Measurements from ENCODE around the gene PAX8. TPM values are rescaled to one million over a fixed set of nuclear protein-coding genes. Genes with fewer than 3 reads are reported as not detected.

Gene PAX8
- total RNA-seq, 1 experiment from 2014 or later: 2.4 TPM

DNA sequence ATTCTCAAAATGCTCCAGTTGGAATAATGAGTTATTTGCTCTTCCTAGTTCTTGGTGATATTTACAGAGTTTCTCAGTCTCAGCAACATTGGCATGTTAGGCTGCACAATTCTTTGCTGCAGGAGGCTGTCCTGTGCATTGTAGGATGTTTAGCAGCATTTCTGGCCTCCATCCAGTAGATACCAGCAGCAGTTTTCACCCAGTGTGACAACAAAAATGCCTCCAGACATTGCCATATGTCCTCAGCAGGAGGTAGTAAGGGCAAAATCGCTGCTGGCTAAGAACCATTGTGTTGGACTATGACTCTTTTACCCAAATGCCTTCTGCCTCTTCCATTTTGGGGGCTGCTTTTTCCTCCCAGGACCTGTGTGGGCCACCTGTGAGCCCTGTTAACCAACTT lies 50.4 kb downstream of the PAX8 start:
- intact Hi-C loops (cut with micrococcal nuclease): no loop called here
- Mint-ChIP-seq H3K4me3 (ENCODE audit: unreplicated experiment) (no peak overlapping the region), H3K36me3 (ENCODE audit: insufficient read depth, unreplicated experiment) (peaks cover 7% of the 10 kb centered on the region), H3K27ac (ENCODE audit: low read depth, unreplicated experiment) (no peak overlapping the region), H3K27me3 (ENCODE audit: insufficient read depth, unreplicated experiment) (no peaks in the 10 kb centered on the region), H3K9me3 (ENCODE audit: unreplicated experiment) (no peaks in the 10 kb centered on the region), H3K4me1 (ENCODE audit: insufficient read depth, unreplicated experiment) (peaks cover 14% of the 10 kb centered on the region)
- BruUV-seq (replicated peaks): no TSS peak
- CTCF ChIA-PET: interaction anchor here (0.9 to 1.5 kb wide), 2 partner anchors 17 to 24 kb away, joined by 3 to 7 read pairs; no protein-coding TSS in a partner anchor
- TF ChIP-seq, protein P1, sequence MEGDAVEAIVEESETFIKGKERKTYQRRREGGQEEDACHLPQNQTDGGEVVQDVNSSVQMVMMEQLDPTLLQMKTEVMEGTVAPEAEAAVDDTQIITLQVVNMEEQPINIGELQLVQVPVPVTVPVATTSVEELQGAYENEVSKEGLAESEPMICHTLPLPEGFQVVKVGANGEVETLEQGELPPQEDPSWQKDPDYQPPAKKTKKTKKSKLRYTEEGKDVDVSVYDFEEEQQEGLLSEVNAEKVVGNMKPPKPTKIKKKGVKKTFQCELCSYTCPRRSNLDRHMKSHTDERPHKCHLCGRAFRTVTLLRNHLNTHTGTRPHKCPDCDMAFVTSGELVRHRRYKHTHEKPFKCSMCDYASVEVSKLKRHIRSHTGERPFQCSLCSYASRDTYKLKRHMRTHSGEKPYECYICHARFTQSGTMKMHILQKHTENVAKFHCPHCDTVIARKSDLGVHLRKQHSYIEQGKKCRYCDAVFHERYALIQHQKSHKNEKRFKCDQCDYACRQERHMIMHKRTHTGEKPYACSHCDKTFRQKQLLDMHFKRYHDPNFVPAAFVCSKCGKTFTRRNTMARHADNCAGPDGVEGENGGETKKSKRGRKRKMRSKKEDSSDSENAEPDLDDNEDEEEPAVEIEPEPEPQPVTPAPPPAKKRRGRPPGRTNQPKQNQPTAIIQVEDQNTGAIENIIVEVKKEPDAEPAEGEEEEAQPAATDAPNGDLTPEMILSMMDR (IDR thresholded peaks at IDR 0.05; ENCODE audit: unreplicated experiment): no peak
- POLR2A ChIA-PET: no interaction called here
- no peak for DNase-seq (ENCODE audit: unreplicated experiment)

- TF ChIP-seq, protein P1 (IDR thresholded peaks at IDR 0.05; ENCODE audit: unreplicated experiment): no peak
- BruUV-seq (replicated peaks): no TSS peak
- H3K27me3 Mint-ChIP-seq (ENCODE audit: insufficient read depth, unreplicated experiment): no peaks in the 10 kb centered on the region
- H3K4me3 Mint-ChIP-seq (ENCODE audit: unreplicated experiment): no peak overlapping the region
- no peaks in the 10 kb centered on the region for H3K36me3 Mint-ChIP-seq (ENCODE audit: insufficient read depth, unreplicated experiment)
- DNase-seq (ENCODE audit: unreplicated experiment): no peak
- no peaks in the 10 kb centered on the region for H3K9me3 Mint-ChIP-seq (ENCODE audit: unreplicated experiment)
- H3K4me1 Mint-ChIP-seq (ENCODE audit: insufficient read depth, unreplicated experiment): peaks cover 7% of the 10 kb centered on the region
- ChIA-PET POLR2A (no interaction called here), CTCF (interaction anchor here (0.9 to 1.7 kb wide), 4 partner anchors 11 to 24 kb away, joined by 3 to 7 read pairs (median 4); no protein-coding TSS in a partner anchor)
- intact Hi-C loops (cut with micrococcal nuclease): no loop called here
- H3K27ac Mint-ChIP-seq (ENCODE audit: low read depth, unreplicated experiment): no peak overlapping the region
These were observed 51.0 kb downstream of the PAX8 start for GRCh38 chr2:113227698-113228097.

GRCh38 chr2:113227290-113227689 lies 51.4 kb downstream of the PAX8 start:
- Mint-ChIP-seq H3K4me1 (ENCODE audit: insufficient read depth, unreplicated experiment) (peaks cover 5% of the 10 kb centered on the region), H3K27me3 (ENCODE audit: insufficient read depth, unreplicated experiment) (no peaks in the 10 kb centered on the region), H3K36me3 (ENCODE audit: insufficient read depth, unreplicated experiment) (no peaks in the 10 kb centered on the region), H3K4me3 (ENCODE audit: unreplicated experiment) (no peak overlapping the region), H3K27ac (ENCODE audit: low read depth, unreplicated experiment) (no peak overlapping the region), H3K9me3 (ENCODE audit: unreplicated experiment) (no peaks in the 10 kb centered on the region)
- intact Hi-C loops (cut with micrococcal nuclease): no loop called here
- no peak for DNase-seq (ENCODE audit: unreplicated experiment)
- TF ChIP-seq, protein P1 (IDR thresholded peaks at IDR 0.05; ENCODE audit: unreplicated experiment): no peak
- POLR2A ChIA-PET: no interaction called here
- CTCF ChIA-PET: interaction anchor here (0.9 to 1.7 kb wide), 4 partner anchors 10 to 23 kb away, joined by 3 to 7 read pairs (median 4); no protein-coding TSS in a partner anchor
- no TSS peak for BruUV-seq (replicated peaks)

DNA sequence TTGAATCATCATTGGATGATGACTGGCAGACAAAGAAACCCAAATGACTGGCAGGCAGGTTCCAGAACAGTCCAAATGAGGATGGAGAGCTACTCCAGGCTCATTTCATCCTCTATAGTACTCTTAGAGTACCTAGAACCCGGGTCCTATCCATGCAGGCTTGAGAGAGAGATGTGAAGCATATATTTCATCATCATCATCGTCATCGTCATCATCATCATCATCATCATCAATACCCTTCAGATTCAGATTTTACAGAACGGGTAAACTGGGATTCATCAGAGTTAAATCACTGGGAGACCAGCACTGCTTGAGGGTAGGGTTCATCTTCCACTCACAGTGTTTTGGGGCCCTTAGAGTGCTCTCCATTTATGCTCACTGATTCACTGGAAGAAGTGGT lies 52.3 kb downstream of the PAX8 start:
- ChIA-PET CTCF (interaction anchor here (0.6 to 1.7 kb wide), 2 partner anchors 13 to 89 kb away, joined by 4 read pairs; no protein-coding TSS in a partner anchor), POLR2A (interaction anchor here (0.7 to 1.0 kb wide), 2 partner anchors 13 to 666 kb away, joined by 3 to 4 read pairs; no protein-coding TSS in a partner anchor)
- Mint-ChIP-seq H3K9me3 (ENCODE audit: unreplicated experiment) (no peaks in the 10 kb centered on the region), H3K27ac (ENCODE audit: low read depth, unreplicated experiment) (no peak overlapping the region), H3K4me1 (ENCODE audit: insufficient read depth, unreplicated experiment) (peaks cover 5% of the 10 kb centered on the region), H3K36me3 (ENCODE audit: insufficient read depth, unreplicated experiment) (no peaks in the 10 kb centered on the region), H3K4me3 (ENCODE audit: unreplicated experiment) (no peak overlapping the region), H3K27me3 (ENCODE audit: insufficient read depth, unreplicated experiment) (no peaks in the 10 kb centered on the region)
- intact Hi-C loops (cut with micrococcal nuclease): no loop called here
- no peak for DNase-seq (ENCODE audit: unreplicated experiment)
- TF ChIP-seq, protein P1 (IDR thresholded peaks at IDR 0.05; ENCODE audit: unreplicated experiment): no peak
- no TSS peak for BruUV-seq (replicated peaks)
